K562 (cell line): Measurements from ENCODE around the gene LTBP1. TPM values are rescaled to one million over a fixed set of nuclear protein-coding genes. Genes with fewer than 3 reads are reported as not detected.

Experiments
- ATAC-seq: fragments of 200-7000 bp; cut with Tn5 transposase; 3 replicates; pipeline ENCODE4 v1.9.1; 2020; ENCODE audit warnings: moderate library complexity
- BruUV-seq: library from RNA; stranded (reverse); fragments of 400-500 nt; replicated peaks from 2 replicates; lab custom pipeline; 2021; lab: Mats Ljungman, UMichigan
- CTCF ChIA-PET: fragments of 300-600 bp; formaldehyde crosslinking; extraction: SDS; loops from one replicate; lab custom pipeline; 2021; ENCODE audit warnings: low intra/inter-chr PET ratio; lab: Yijun Ruan, JAX
- POLR2A ChIA-PET: fragments of 300-600, 350-650 bp; sonication (Branson Sonifier 250); formaldehyde crosslinking; extraction: SDS; loops from one replicate; lab custom pipeline; 2021; ENCODE audit warnings: antibody characterized with exemption, inconsistent platforms; lab: Yijun Ruan, JAX
- DNase-seq, 4 experiments: peaks; one replicate each; pipeline versions ENCODE4 v3.0.0 to v3.0.0-alpha.2; 2011 to 2018; ENCODE audit warnings: low spot score in 3 of 4, mixed read lengths in 3 of 4; ENCODE audit errors: extremely low read depth in 1 of 4
- FAIRE-seq: peaks from 2 replicates; lab custom pipeline; 2011; peaks lifted over from hg19 to GRCh38; lab: Jason Lieb, UNC
- H2AFZ ChIP-seq: 2 replicates; pipeline ENCODE4 v1.6.0; 2011; ENCODE audit warnings: low read depth, low read length, control low read depth, inconsistent platforms
- H3K27ac ChIP-seq: fragments of 200-600 bp; 3 replicates; pipeline ENCODE4 v1.8.0; 2011; ENCODE audit warnings: low read depth, mild to moderate bottlenecking, control low read depth, inconsistent platforms, low read length, moderate library complexity, mixed read lengths; ENCODE audit errors: extremely low read depth
- H3K27me3 ChIP-seq, 2 experiments: fragments of 300-600 bp in 1 of 2; 2 replicates in 1 of 2; 3 replicates in 1 of 2; pipeline versions ENCODE4 v1.6.0 to v1.8.0; 2011; ENCODE audit warnings: inconsistent platforms in 2 of 2, low read length in 2 of 2, mild to moderate bottlenecking in 1 of 2, mixed read lengths in 1 of 2, moderate library complexity in 1 of 2; ENCODE audit not compliant: control insufficient read depth in 2 of 2, insufficient read depth in 2 of 2
- H3K36me3 ChIP-seq: fragments of 300-600 bp; 3 replicates; pipeline ENCODE4 v1.8.0; 2011; ENCODE audit warnings: mild to moderate bottlenecking, low read length, inconsistent platforms; ENCODE audit not compliant: control insufficient read depth, insufficient read depth
- H3K4me1 ChIP-seq, 2 experiments: fragments of 200-600 bp in 1 of 2; replicated peaks in 1 of 2; 2 replicates in 1 of 2; 3 replicates in 1 of 2; pipeline versions ENCODE4 v1.5.1 to v1.8.0; 2011; ENCODE audit warnings: inconsistent platforms in 2 of 2, low read length in 2 of 2, mild to moderate bottlenecking in 1 of 2, mixed read lengths in 1 of 2, moderate library complexity in 1 of 2; ENCODE audit not compliant: control insufficient read depth in 2 of 2, insufficient read depth in 2 of 2
- H3K4me2 ChIP-seq: 2 replicates; pipeline ENCODE4 v1.6.1; 2011; ENCODE audit warnings: low read length, control low read depth, inconsistent platforms, mixed read lengths; ENCODE audit not compliant: insufficient read depth
- H3K4me3 ChIP-seq: fragments of 200-600 bp; sonication (generic), shearing (Covaris generic); 2 replicates; pipeline ENCODE4 v1.5.1; 2016; ENCODE audit warnings: control low read depth, inconsistent platforms
- H3K79me2 ChIP-seq: fragments of 200-600 bp; 3 replicates; pipeline ENCODE4 v1.8.0; 2011; ENCODE audit warnings: low read length, inconsistent platforms; ENCODE audit not compliant: control insufficient read depth, insufficient read depth
- H3K9ac ChIP-seq, 2 experiments: 2 replicates each; pipeline versions ENCODE4 v1.6.0 to v1.6.1; 2011; ENCODE audit warnings: low read depth in 2 of 2, low read length in 2 of 2, control low read depth in 1 of 2, inconsistent platforms in 1 of 2, mild to moderate bottlenecking in 1 of 2, mixed read lengths in 1 of 2; ENCODE audit not compliant: insufficient read depth in 1 of 2
- H3K9me1 ChIP-seq: one replicate; pipeline ENCODE4 v1.6.0; 2011; ENCODE audit warnings: inconsistent platforms, mild to moderate bottlenecking, low read length, moderate library complexity; ENCODE audit not compliant: control insufficient read depth, insufficient read depth
- H3K9me3 ChIP-seq: replicated peaks from 2 replicates; pipeline ENCODE4 v1.5.1; 2011; ENCODE audit warnings: low read depth, low read length, inconsistent platforms; ENCODE audit not compliant: control insufficient read depth, insufficient read depth
- H4K20me1 ChIP-seq: replicated peaks from 2 replicates; pipeline ENCODE4 v1.6.1; 2011; ENCODE audit warnings: low read length, inconsistent platforms, mixed read lengths; ENCODE audit not compliant: control insufficient read depth, insufficient read depth
- ARID3A ChIP-seq: IDR thresholded peaks from 2 replicates; pipeline ENCODE4 v1.6.1; 2012; ENCODE audit warnings: low read depth, low read length, improper control_type of control experiment, borderline replicate concordance
- ATF7 ChIP-seq: fragments of 450-650 bp; IDR thresholded peaks from 2 replicates; pipeline ENCODE4 v1.7.1; 2014; ENCODE audit warnings: mild to moderate bottlenecking, moderate library complexity
- EP400 ChIP-seq: fragments of 450-650 bp; IDR thresholded peaks from 2 replicates; pipeline ENCODE4 v1.6.1; 2017; ENCODE audit warnings: antibody characterized with exemption, mild to moderate bottlenecking, moderate library complexity
- JUND ChIP-seq, 2 experiments: IDR thresholded peaks; 2 replicates in 1 of 2; 3 replicates in 1 of 2; pipeline ENCODE4 v1.6.1; 2011; ENCODE audit warnings: borderline replicate concordance in 2 of 2, low read depth in 2 of 2, low read length in 2 of 2, improper control_type of control experiment in 1 of 2, missing biosample characterization in 1 of 2, missing genetic modification characterization in 1 of 2, missing genetic modification reagents in 1 of 2
- KDM5B ChIP-seq: fragments of 200-600 bp; sonication (generic); IDR thresholded peaks from 2 replicates; pipeline ENCODE4 v1.6.1; 2012; ENCODE audit warnings: low read depth, mild to moderate bottlenecking, moderate library complexity, low read length, control low read depth, inconsistent platforms; ENCODE audit not compliant: insufficient replicate concordance
- PHB2 ChIP-seq: fragments of 450-650 bp; IDR thresholded peaks from 2 replicates; pipeline ENCODE4 v1.6.1; 2017; ENCODE audit warnings: low read depth
- POLR2AphosphoS2 ChIP-seq: IDR thresholded peaks from 2 replicates; pipeline ENCODE4 v1.6.1; 2012; ENCODE audit warnings: low read length, improper control_type of control experiment
- RERE ChIP-seq: sonication (generic); formaldehyde crosslinking; IDR thresholded peaks from 2 replicates; pipeline ENCODE4 v1.8.0; 2023; ENCODE audit warnings: missing genetic modification reagents, mild to moderate bottlenecking, borderline replicate concordance
- SP2 ChIP-seq: IDR thresholded peaks from 2 replicates; pipeline ENCODE4 v1.6.1; 2011; ENCODE audit warnings: mild to moderate bottlenecking, low read depth, low read length, moderate library complexity; ENCODE audit not compliant: poor library complexity, severe bottlenecking; ENCODE audit errors: extremely low read depth
- WGBS: fragments of 100-300 bp; shearing (Covaris generic); methylation state at CpG from one replicate; pipeline ENCODE4 v1.1.6; 2016; ENCODE audit warnings: low coverage, mixed read lengths; ENCODE audit not compliant: insufficient coverage; ENCODE audit errors: missing lambda C conversion rate; 5-methylcytosine and 5-hydroxymethylcytosine counted together
- in situ Hi-C: fragments of 300-500 bp; cut with MboI; formaldehyde crosslinking; loops from 4 replicates; pipeline ENCODE4 v1.15.0; 2018; ENCODE audit warnings: inconsistent platforms, mixed read lengths
- intact Hi-C: fragments of 100-400 bp; cut with micrococcal nuclease; formaldehyde crosslinking; loops from 2 replicates; pipeline ENCODE4 v1.14.2; 2022
- polyA plus RNA-seq, 8 experiments: library from polyadenylated mRNA; depleted of rRNA in 4 of 8; stranded (reverse) in 5 of 8; unstranded in 3 of 8; fragments of >200 nt; fragmentation: Nextera tagmentation in 2 of 8; fragmentation: Illumina TruSeq in 1 of 8; extraction: Ambion mirVana in 2 of 8; extraction: Trizol in 1 of 8; gene quantifications; 2 replicates each; pipeline versions ENCODE4 v1.2.1 to v1.2.3, GENCODE V29; 2011 to 2014; ENCODE audit warnings: inconsistent platforms in 1 of 8, missing spikeins in 1 of 8
- total RNA-seq, 7 experiments: library from RNA; depleted of rRNA in 6 of 7; stranded (reverse); fragments of >200 nt in 6 of 7; fragmentation: Illumina TruSeq in 2 of 7; extraction: Trizol in 2 of 7; gene quantifications; 2 replicates each; pipeline versions ENCODE4 v1.2.1 to v1.2.3, GENCODE V29; 2011 to 2021; ENCODE audit warnings: low replicate concordance in 1 of 7
- TF ChIP-seq, protein P1 (sequence below): fragments of 250-450 bp; sonication (Bioruptor Pico); IDR thresholded peaks from 2 replicates; pipeline ENCODE4 v1.8.0; 2021; ENCODE audit warnings: moderate library complexity, mild to moderate bottlenecking, inconsistent platforms
- TF ChIP-seq, protein P2 (sequence below), 2 experiments: fragments of 450-650 bp in 1 of 2; sonication (generic) in 1 of 2; formaldehyde crosslinking in 1 of 2; IDR thresholded peaks in 1 of 2; conservative IDR thresholded peaks in 1 of 2; 2 replicates each; pipeline versions ENCODE4 v1.6.1 to v1.8.1; 2016 to 2023; ENCODE audit warnings: mild to moderate bottlenecking in 2 of 2, moderate library complexity in 2 of 2, inconsistent platforms in 1 of 2, missing genetic modification reagents in 1 of 2

The LTBP1 gene
- total and polyA plus RNA-seq, 9 of the 15 experiments (the other 6 are each of a cell fraction or from before 2014, with no cell fraction given): 3.6 to 16.4 (median 8.5) TPM

- TF ChIP-seq RERE (CRISPR knock-in tag) (no peak), POLR2AphosphoS2 (no peak), KDM5B (no peak), EP400 (no peak)
- TF ChIP-seq, all 486 proteins: peak for 0
These were observed 291.4 kb downstream of the LTBP1 start (continued) for GRCh38 chr2:33238111-33238510.

GRCh38 chr2:33240178-33240577, 293.4 kb downstream of the LTBP1 start:
- DNase-seq: no peak

More at GRCh38 chr2:33240178-33240577, 293.4 kb downstream of the LTBP1 start:
- CTCF ChIA-PET: no interaction called here
- Histone ChIP-seq H4K20me1 (no peaks in the 10 kb centered on the region), H3K4me2 (no peak overlapping the region), H3K9me3 (no peaks in the 10 kb centered on the region), H3K79me2 (no peaks in the 10 kb centered on the region), H3K36me3 (no peaks in the 10 kb centered on the region), H3K4me1 (no peaks in the 10 kb centered on the region), H3K9ac (no peak overlapping the region), H2AFZ (no peak overlapping the region), H3K9me1 (no peaks in the 10 kb centered on the region), H3K4me3 (no peak overlapping the region), H3K27ac (no peak overlapping the region), H3K27me3 (no peaks in the 10 kb centered on the region)
- POLR2A ChIA-PET: interaction anchor here (1.2 kb wide), 1 partner anchor 20 kb away, joined by 3 read pairs; no protein-coding TSS in a partner anchor
- WGBS: 22% methylated on average over 4 of the region's 4 CpGs
- BruUV-seq: no TSS peak
- FAIRE-seq (no peak), ATAC-seq (no peak)
- TF ChIP-seq, protein P1, sequence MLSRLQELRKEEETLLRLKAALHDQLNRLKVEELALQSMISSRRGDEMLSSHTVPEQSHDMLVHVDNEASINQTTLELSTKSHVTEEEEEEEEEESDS (CRISPR knock-in tag): no peak
- TF ChIP-seq, protein P2, sequence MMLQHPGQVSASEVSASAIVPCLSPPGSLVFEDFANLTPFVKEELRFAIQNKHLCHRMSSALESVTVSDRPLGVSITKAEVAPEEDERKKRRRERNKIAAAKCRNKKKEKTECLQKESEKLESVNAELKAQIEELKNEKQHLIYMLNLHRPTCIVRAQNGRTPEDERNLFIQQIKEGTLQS (IDR thresholded peaks at IDR 0.05): peak; percentile 83
- TF ChIP-seq, protein P2 (CRISPR knock-in tag; conservative IDR thresholded peaks at IDR 0.05): no peak
- TF ChIP-seq ATF7 (0 out of 2 replicates have a peak, but pooled peaks have one; percentile 18), PHB2 (no peak), ARID3A (no peak), JUND (IDR thresholded peaks at IDR 0.05; ENCODE audit: borderline replicate concordance, low read depth, low read length) (no peak), JUND (tag; IDR thresholded peaks at IDR 0.05; ENCODE audit: borderline replicate concordance, low read depth, low read length) (peak; percentile 28; the same call in 1 of the 3 replicates), SP2 (no peak)
- intact Hi-C loops (no loop called here), in situ Hi-C loops (no loop called here)
